HEK293T (cell line): ENCODE measurements around the gene FAM135A.

Experiments used
- BHLHE40 ChIP-seq: fragments of 450-650 bp; IDR thresholded peaks from 2 replicates; pipeline ENCODE4 v1.6.1; 2016; ENCODE audit warnings: mild to moderate bottlenecking, moderate library complexity, borderline replicate concordance
- ELF4 ChIP-seq: fragments of 450-650 bp; IDR thresholded peaks from 2 replicates; pipeline ENCODE4 v1.6.1; 2017; ENCODE audit warnings: antibody characterized with exemption
- FOXK2 ChIP-seq: fragments of 450-650 bp; IDR thresholded peaks from 2 replicates; pipeline ENCODE4 v1.6.1; 2016; ENCODE audit warnings: mild to moderate bottlenecking
- FOXM1 ChIP-seq: fragments of 450-650 bp; IDR thresholded peaks from 2 replicates; pipeline ENCODE4 v1.6.1; 2017; ENCODE audit warnings: mild to moderate bottlenecking, borderline replicate concordance
- LEF1 ChIP-seq: fragments of 450-650 bp; IDR thresholded peaks from 2 replicates; pipeline ENCODE4 v1.6.1; 2017; ENCODE audit warnings: mild to moderate bottlenecking, borderline replicate concordance
- PKNOX1 ChIP-seq: fragments of 450-650 bp; IDR thresholded peaks from 2 replicates; pipeline ENCODE4 v1.6.1; 2016
- SUZ12 ChIP-seq: fragments of 450-650 bp; IDR thresholded peaks from 2 replicates; pipeline ENCODE4 v1.6.1; 2016; ENCODE audit warnings: mild to moderate bottlenecking
- TARDBP ChIP-seq: fragments of 450-650 bp; IDR thresholded peaks from 2 replicates; pipeline ENCODE4 v1.6.1; 2016
- ZNF384 ChIP-seq: fragments of 450-650 bp; IDR thresholded peaks from 2 replicates; pipeline ENCODE4 v1.6.1; 2016

GRCh38 chr6:70586114-70586513 is 172.8 kb downstream of the FAM135A start:
- TF ChIP-seq FOXK2 (no peak), ELF4 (no peak), FOXM1 (no peak), PKNOX1 (no peak), SUZ12 (no peak), TARDBP (no peak), LEF1 (no peak), ZNF384 (no peak), BHLHE40 (no peak)
